ENCODE data around the gene DIP2C.

GRCh38 chr10:317926-318325 is 371.5 kb downstream of the DIP2C start:
- TF ChIP-seq, protein P1, sequence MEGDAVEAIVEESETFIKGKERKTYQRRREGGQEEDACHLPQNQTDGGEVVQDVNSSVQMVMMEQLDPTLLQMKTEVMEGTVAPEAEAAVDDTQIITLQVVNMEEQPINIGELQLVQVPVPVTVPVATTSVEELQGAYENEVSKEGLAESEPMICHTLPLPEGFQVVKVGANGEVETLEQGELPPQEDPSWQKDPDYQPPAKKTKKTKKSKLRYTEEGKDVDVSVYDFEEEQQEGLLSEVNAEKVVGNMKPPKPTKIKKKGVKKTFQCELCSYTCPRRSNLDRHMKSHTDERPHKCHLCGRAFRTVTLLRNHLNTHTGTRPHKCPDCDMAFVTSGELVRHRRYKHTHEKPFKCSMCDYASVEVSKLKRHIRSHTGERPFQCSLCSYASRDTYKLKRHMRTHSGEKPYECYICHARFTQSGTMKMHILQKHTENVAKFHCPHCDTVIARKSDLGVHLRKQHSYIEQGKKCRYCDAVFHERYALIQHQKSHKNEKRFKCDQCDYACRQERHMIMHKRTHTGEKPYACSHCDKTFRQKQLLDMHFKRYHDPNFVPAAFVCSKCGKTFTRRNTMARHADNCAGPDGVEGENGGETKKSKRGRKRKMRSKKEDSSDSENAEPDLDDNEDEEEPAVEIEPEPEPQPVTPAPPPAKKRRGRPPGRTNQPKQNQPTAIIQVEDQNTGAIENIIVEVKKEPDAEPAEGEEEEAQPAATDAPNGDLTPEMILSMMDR (IDR thresholded peaks at IDR 0.05) = no peak
- no peak for TF ChIP-seq POLR2A (IDR thresholded peaks at IDR 0.05)
